Ishikawa (cell line): ENCODE data around the gene GAS1.

ENCODE experiments used
- CEBPB ChIP-seq: IDR thresholded peaks from 2 replicates; pipeline ENCODE4 v1.6.1; 2012
- CREB1 ChIP-seq: IDR thresholded peaks from 2 replicates; pipeline ENCODE4 v1.6.1; 2012; ENCODE audit warnings: low read depth
- EGR1 ChIP-seq: IDR thresholded peaks from 2 replicates; pipeline ENCODE4 v1.6.1; 2012
- EP300 ChIP-seq: IDR thresholded peaks from 2 replicates; pipeline ENCODE4 v1.6.1; 2012; ENCODE audit warnings: borderline replicate concordance
- FOXM1 ChIP-seq: IDR thresholded peaks from 2 replicates; pipeline ENCODE4 v1.6.1; 2012; ENCODE audit warnings: low read depth, borderline replicate concordance
- MAX ChIP-seq: IDR thresholded peaks from 2 replicates; pipeline ENCODE4 v1.6.1; 2012
- NFIC ChIP-seq: IDR thresholded peaks from 2 replicates; pipeline ENCODE4 v1.6.1; 2012
- RAD21 ChIP-seq: IDR thresholded peaks from 2 replicates; pipeline ENCODE4 v1.6.1; 2012; ENCODE audit warnings: low read depth
- REST ChIP-seq: IDR thresholded peaks from 2 replicates; pipeline ENCODE4 v1.6.1; 2012; ENCODE audit warnings: low read depth, mild to moderate bottlenecking
- TAF1 ChIP-seq: IDR thresholded peaks from 2 replicates; pipeline ENCODE4 v1.6.1; 2012; ENCODE audit warnings: low read depth, mild to moderate bottlenecking
- TCF12 ChIP-seq: IDR thresholded peaks from 2 replicates; pipeline ENCODE4 v1.6.1; 2012; ENCODE audit warnings: low read depth
- TEAD4 ChIP-seq: IDR thresholded peaks from 2 replicates; pipeline ENCODE4 v1.6.1; 2012
- USF1 ChIP-seq: IDR thresholded peaks from 2 replicates; pipeline ENCODE4 v1.6.1; 2012
- YY1 ChIP-seq: IDR thresholded peaks from 2 replicates; pipeline ENCODE4 v1.6.1; 2012; ENCODE audit warnings: low read depth
- ZBTB7A ChIP-seq: IDR thresholded peaks from 2 replicates; pipeline ENCODE4 v1.6.1; 2012; ENCODE audit warnings: low read depth

Gene GAS1

GRCh38 chr9:86912210-86912609 lies 35.1 kb downstream of the GAS1 start:
- TF ChIP-seq TCF12, result no peak
- no peak for TF ChIP-seq MAX
- TF ChIP-seq CEBPB, result no peak
- TF ChIP-seq TAF1, result no peak
- TF ChIP-seq TEAD4, result no peak
- no peak for TF ChIP-seq RAD21
- no peak for TF ChIP-seq USF1
- no peak for TF ChIP-seq EP300
- no peak for TF ChIP-seq EGR1
- TF ChIP-seq ZBTB7A, result no peak
- TF ChIP-seq CREB1, result no peak
- TF ChIP-seq NFIC, result no peak
- no peak for TF ChIP-seq REST

- TF ChIP-seq TAF1, result no peak
- TF ChIP-seq FOXM1, result no peak
- no peak for TF ChIP-seq CEBPB
- no peak for TF ChIP-seq CREB1
- TF ChIP-seq YY1, result no peak
- TF ChIP-seq REST, result no peak
- TF ChIP-seq EGR1, result no peak
- TF ChIP-seq TCF12, result no peak
Observed at GRCh38 chr9:86909388-86909787, 37.9 kb downstream of the GAS1 start.

GRCh38 chr9:86908261-86908660 lies 39.0 kb downstream of the GAS1 start:
- TF ChIP-seq CEBPB, result no peak
- no peak for TF ChIP-seq MAX
- no peak for TF ChIP-seq EP300
- TF ChIP-seq USF1, result no peak
- TF ChIP-seq TAF1, result no peak
- no peak for TF ChIP-seq NFIC
- TF ChIP-seq ZBTB7A, result no peak
- no peak for TF ChIP-seq RAD21
- TF ChIP-seq YY1, result no peak
- TF ChIP-seq REST, result no peak
- TF ChIP-seq EGR1, result no peak
- no peak for TF ChIP-seq CREB1
- TF ChIP-seq FOXM1, result no peak
- TF ChIP-seq TEAD4, result no peak
- no peak for TF ChIP-seq TCF12

- TF ChIP-seq NFIC (no peak), RAD21 (no peak), TCF12 (no peak), EGR1 (no peak), CREB1 (no peak), EP300 (no peak), USF1 (no peak), REST (no peak), FOXM1 (no peak), MAX (no peak), CEBPB (no peak), TEAD4 (no peak), ZBTB7A (no peak), YY1 (no peak), TAF1 (no peak)
Observed at GRCh38 chr9:86907346-86907745, 40.0 kb downstream of the GAS1 start.
